Fibroblast of peridontal ligament (primary cell): ENCODE results near the gene ZNF462.

ENCODE experiments used
- DNase-seq: peaks from one replicate; pipeline ENCODE4 v3.0.0-alpha.2; 2010; ENCODE audit errors: extremely low read depth

The ZNF462 gene

GRCh38 chr9:107007402-107007801 lies 144.4 kb downstream of the ZNF462 start:
- no peak for DNase-seq

- no peak for DNase-seq
Measured at GRCh38 chr9:107008011-107008410, 145.0 kb downstream of the ZNF462 start.

- DNase-seq: no peak
Measured at GRCh38 chr9:107008447-107008846, 145.5 kb downstream of the ZNF462 start.

- no peak for DNase-seq
Measured at GRCh38 chr9:107016383-107016782, 153.4 kb downstream of the ZNF462 start.

- peak; percentile 57 for DNase-seq
Measured at GRCh38 chr9:107018861-107019545, 156.0 kb downstream of the ZNF462 start.

GRCh38 chr9:107020040-107020530 lies 157.1 kb downstream of the ZNF462 start:
- DNase-seq: peak; percentile 98

GRCh38 chr9:107024193-107024592 lies 161.2 kb downstream of the ZNF462 start:
- no peak for DNase-seq

GRCh38 chr9:107025260-107026035 lies 162.5 kb downstream of the ZNF462 start:
- no peak for DNase-seq

GRCh38 chr9:107029146-107029545 lies 166.2 kb downstream of the ZNF462 start:
- no peak for DNase-seq

- no peak for DNase-seq
Measured at GRCh38 chr9:107033966-107034365, 171.0 kb downstream of the ZNF462 start.

- DNase-seq: no peak
Measured at GRCh38 chr9:107034831-107035230, 171.9 kb downstream of the ZNF462 start.

- no peak for DNase-seq
Measured at GRCh38 chr9:107036367-107036766, 173.4 kb downstream of the ZNF462 start.

GRCh38 chr9:107039542-107039941 lies 176.6 kb downstream of the ZNF462 start:
- peak; percentile 17 for DNase-seq

GRCh38 chr9:107042606-107043005 lies 179.6 kb downstream of the ZNF462 start:
- no peak for DNase-seq

GRCh38 chr9:107043886-107044285 lies 180.9 kb downstream of the ZNF462 start:
- DNase-seq: no peak

GRCh38 chr9:107044872-107045271 lies 181.9 kb downstream of the ZNF462 start:
- DNase-seq: no peak

GRCh38 chr9:107046692-107047091 lies 183.7 kb downstream of the ZNF462 start:
- DNase-seq: no peak

GRCh38 chr9:107049046-107049802 lies 186.3 kb downstream of the ZNF462 start:
- DNase-seq: no peak

- DNase-seq: no peak
Measured at GRCh38 chr9:107049803-107050184, 186.8 kb downstream of the ZNF462 start.

- DNase-seq: no peak
Measured at GRCh38 chr9:107051392-107051791, 188.4 kb downstream of the ZNF462 start.

GRCh38 chr9:107054146-107054545 lies 191.2 kb downstream of the ZNF462 start:
- DNase-seq: no peak

GRCh38 chr9:107059220-107059619 lies 196.3 kb downstream of the ZNF462 start:
- no peak for DNase-seq
